ENCODE measurements around the gene PSMD6.

DNA sequence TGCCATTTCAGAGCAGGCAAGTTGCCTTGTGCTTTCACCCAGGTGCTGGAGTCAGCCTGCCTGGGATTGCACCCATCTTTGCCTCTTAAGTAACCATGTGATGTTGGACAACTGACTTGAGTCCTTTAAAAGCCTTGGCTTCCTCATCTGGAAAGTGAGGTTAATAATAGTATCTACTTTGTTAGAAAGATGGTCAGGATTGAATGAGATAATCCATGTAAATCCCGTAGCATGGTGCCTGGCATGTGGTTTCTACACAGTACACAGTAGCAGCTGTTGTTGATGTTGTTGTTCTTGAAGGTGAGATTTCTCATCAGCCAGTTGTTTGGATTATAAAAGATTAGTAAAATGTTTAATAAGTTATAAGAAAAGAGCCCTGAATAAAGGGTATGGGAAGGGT, 48.8 kb downstream of the PSMD6 start:
- TF ChIP-seq, protein P1, sequence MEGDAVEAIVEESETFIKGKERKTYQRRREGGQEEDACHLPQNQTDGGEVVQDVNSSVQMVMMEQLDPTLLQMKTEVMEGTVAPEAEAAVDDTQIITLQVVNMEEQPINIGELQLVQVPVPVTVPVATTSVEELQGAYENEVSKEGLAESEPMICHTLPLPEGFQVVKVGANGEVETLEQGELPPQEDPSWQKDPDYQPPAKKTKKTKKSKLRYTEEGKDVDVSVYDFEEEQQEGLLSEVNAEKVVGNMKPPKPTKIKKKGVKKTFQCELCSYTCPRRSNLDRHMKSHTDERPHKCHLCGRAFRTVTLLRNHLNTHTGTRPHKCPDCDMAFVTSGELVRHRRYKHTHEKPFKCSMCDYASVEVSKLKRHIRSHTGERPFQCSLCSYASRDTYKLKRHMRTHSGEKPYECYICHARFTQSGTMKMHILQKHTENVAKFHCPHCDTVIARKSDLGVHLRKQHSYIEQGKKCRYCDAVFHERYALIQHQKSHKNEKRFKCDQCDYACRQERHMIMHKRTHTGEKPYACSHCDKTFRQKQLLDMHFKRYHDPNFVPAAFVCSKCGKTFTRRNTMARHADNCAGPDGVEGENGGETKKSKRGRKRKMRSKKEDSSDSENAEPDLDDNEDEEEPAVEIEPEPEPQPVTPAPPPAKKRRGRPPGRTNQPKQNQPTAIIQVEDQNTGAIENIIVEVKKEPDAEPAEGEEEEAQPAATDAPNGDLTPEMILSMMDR (IDR thresholded peaks at IDR 0.05; ENCODE audit: poor library complexity) = no peak
- no peak for TF ChIP-seq EZH2 (IDR thresholded peaks at IDR 0.05; ENCODE audit: borderline replicate concordance)
